Karpas-422 (cell line): ENCODE data around the gene MLLT3. TPM values are rescaled to one million over a fixed set of nuclear protein-coding genes. Genes with fewer than 3 reads are reported as not detected.

Experiments used
- DNase-seq: peaks from one replicate; pipeline ENCODE4 v3.0.0-alpha.2; 2015
- H2AFZ ChIP-seq: fragments of 200-600 bp; sonication (generic); 2 replicates; pipeline ENCODE4 v1.6.1; 2014; ENCODE audit warnings: antibody characterized with exemption, low read length, mixed read lengths
- H3K27ac ChIP-seq: fragments of 200-600 bp; sonication (generic); 2 replicates; pipeline ENCODE4 v1.5.1; 2014; ENCODE audit warnings: mild to moderate bottlenecking, low read length, moderate library complexity
- H3K27me3 ChIP-seq: fragments of 200-600 bp; sonication (generic); 2 replicates; pipeline ENCODE4 v1.6.1; 2014; ENCODE audit warnings: low read length, mixed read lengths
- H3K36me3 ChIP-seq: fragments of 200-600 bp; sonication (generic); 2 replicates; pipeline ENCODE4 v1.6.1; 2014; ENCODE audit warnings: low read length, mixed read lengths; ENCODE audit not compliant: insufficient read depth
- H3K4me1 ChIP-seq: fragments of 200-600 bp; sonication (generic); 2 replicates; pipeline ENCODE4 v1.6.1; 2014; ENCODE audit warnings: mild to moderate bottlenecking, low read length, mixed read lengths
- H3K4me2 ChIP-seq: fragments of 200-600 bp; sonication (generic); 2 replicates; pipeline ENCODE4 v1.6.1; 2014; ENCODE audit warnings: low read length, low read depth, mild to moderate bottlenecking; ENCODE audit not compliant: poor library complexity, severe bottlenecking
- H3K4me3 ChIP-seq: fragments of 200-600 bp; sonication (generic); 2 replicates; pipeline ENCODE4 v1.5.1; 2014; ENCODE audit warnings: mild to moderate bottlenecking, antibody characterized with exemption, low read length, mixed read lengths
- H3K79me2 ChIP-seq: fragments of 200-600 bp; sonication (generic); 2 replicates; pipeline ENCODE4 v1.6.1; 2014; ENCODE audit warnings: mild to moderate bottlenecking, low read length, mixed read lengths
- H3K9ac ChIP-seq: fragments of 200-600 bp; sonication (generic); 2 replicates; pipeline ENCODE4 v1.6.0; 2014; ENCODE audit warnings: low read length
- H3K9me2 ChIP-seq: fragments of 200-600 bp; sonication (generic), shearing (Covaris generic); replicated peaks from 2 replicates; pipeline ENCODE4 v1.6.0; 2014; ENCODE audit warnings: mild to moderate bottlenecking, low read length, moderate library complexity; ENCODE audit not compliant: insufficient read depth
- H3K9me3 ChIP-seq: fragments of 300-700, 200-600 bp; sonication (generic); 2 replicates; pipeline ENCODE4 v1.6.1; 2014; ENCODE audit warnings: low read length, mixed read lengths
- H4K20me1 ChIP-seq: fragments of 200-600 bp; sonication (generic); 2 replicates; pipeline ENCODE4 v1.6.1; 2014; ENCODE audit warnings: mild to moderate bottlenecking, antibody characterized with exemption, low read length, low read depth; ENCODE audit not compliant: insufficient read depth
- total RNA-seq: library from RNA; depleted of rRNA; stranded (reverse); fragments of >200 nt; shearing (Covaris generic); gene quantifications from 2 replicates; pipeline ENCODE4 v1.2.3, GENCODE V29; 2014; ENCODE audit warnings: low replicate concordance

MLLT3 gene
- total RNA-seq, 1 experiment from 2014 or later: 5.8 TPM

DNA sequence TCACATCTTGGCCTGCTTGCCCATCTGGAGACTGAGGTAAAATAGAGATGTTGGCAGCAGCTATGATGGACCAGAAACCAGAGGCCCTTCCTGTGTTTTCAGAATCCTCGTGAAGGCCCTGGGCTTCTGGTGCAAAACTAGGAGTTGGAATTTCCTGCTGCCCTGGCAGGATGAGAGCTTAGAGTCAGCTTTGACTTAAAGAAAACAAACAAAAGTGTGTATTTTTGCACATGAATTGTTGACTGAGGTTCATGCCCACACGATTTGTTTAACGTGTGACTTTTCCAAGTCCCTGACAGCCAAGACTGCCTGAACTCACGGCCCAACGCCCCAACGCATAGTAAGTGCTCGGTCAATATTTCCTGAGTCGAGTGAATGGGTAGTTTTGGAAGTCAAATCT lies 303.1 kb downstream of the MLLT3 start:
- Histone ChIP-seq H3K4me2 (no peak overlapping the region), H3K9me3 (no peaks in the 10 kb centered on the region), H3K79me2 (no peaks in the 10 kb centered on the region), H3K4me1 (no peaks in the 10 kb centered on the region), H4K20me1 (no peaks in the 10 kb centered on the region), H3K36me3 (no peaks in the 10 kb centered on the region), H3K9ac (no peak overlapping the region), H3K27me3 (peaks cover 2% of the 10 kb centered on the region; the same call in 1 of the 2 replicates), H2AFZ (no peak overlapping the region), H3K4me3 (no peak overlapping the region), H3K27ac (no peak overlapping the region), H3K9me2 (no peaks in the 10 kb centered on the region)
- DNase-seq: no peak

DNA sequence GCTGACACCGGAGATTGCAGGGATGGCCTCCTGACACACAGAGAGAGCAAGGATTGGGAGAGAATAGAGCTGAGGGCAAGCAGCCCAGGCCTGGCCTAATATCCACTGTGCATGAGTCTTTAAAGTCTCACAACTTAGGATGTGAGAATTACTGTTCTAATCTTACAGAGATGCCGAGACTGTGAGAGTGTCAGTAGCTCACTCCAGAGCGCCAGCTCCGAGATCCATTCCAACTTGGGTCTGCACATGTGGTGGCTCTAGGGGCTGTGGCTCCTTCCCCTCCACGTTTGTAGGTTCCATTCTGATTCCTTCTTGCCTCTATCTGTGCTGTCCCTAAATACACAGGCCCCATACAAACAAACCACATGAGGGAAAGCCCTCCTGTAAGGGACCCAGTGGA lies 304.6 kb downstream of the MLLT3 start:
- no peaks in the 10 kb centered on the region for H3K27me3 ChIP-seq
- H3K4me3 ChIP-seq: no peak overlapping the region
- no peak for DNase-seq
- no peak overlapping the region for H3K9ac ChIP-seq
- H3K9me2 ChIP-seq: no peaks in the 10 kb centered on the region
- H3K79me2 ChIP-seq: no peaks in the 10 kb centered on the region
- H3K9me3 ChIP-seq: no peaks in the 10 kb centered on the region
- H3K4me2 ChIP-seq: no peak overlapping the region
- no peak overlapping the region for H3K27ac ChIP-seq
- no peaks in the 10 kb centered on the region for H3K4me1 ChIP-seq
- no peaks in the 10 kb centered on the region for H4K20me1 ChIP-seq
- no peaks in the 10 kb centered on the region for H3K36me3 ChIP-seq
- H2AFZ ChIP-seq: no peak overlapping the region

DNA sequence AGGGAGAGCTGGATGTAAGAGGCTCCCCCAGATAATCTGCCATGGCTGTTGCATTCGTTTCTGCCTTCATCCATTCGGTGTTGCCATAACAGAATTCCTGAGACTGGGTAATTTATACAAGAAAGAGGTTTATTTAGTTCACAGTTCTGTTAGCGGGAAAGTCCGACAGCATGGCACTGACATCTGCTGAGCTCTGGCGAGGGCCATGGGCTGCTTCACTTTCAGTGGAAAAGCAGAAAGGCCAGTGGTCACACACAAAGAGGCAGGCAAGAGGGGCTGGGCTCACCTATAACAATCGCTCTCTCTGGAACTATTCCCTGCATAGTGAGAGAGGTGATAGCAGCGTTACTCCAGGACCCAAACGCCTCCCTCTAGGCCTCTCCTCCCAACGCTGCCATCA lies 305.9 kb downstream of the MLLT3 start:
- H3K27ac ChIP-seq: no peak overlapping the region
- H3K9me3 ChIP-seq: no peaks in the 10 kb centered on the region
- no peaks in the 10 kb centered on the region for H3K4me1 ChIP-seq
- H3K9me2 ChIP-seq: no peaks in the 10 kb centered on the region
- no peaks in the 10 kb centered on the region for H3K79me2 ChIP-seq
- H3K27me3 ChIP-seq: no peaks in the 10 kb centered on the region
- H3K36me3 ChIP-seq: no peaks in the 10 kb centered on the region
- H3K4me2 ChIP-seq: no peak overlapping the region
- H4K20me1 ChIP-seq: no peaks in the 10 kb centered on the region
- no peak overlapping the region for H2AFZ ChIP-seq
- H3K9ac ChIP-seq: no peak overlapping the region
- DNase-seq: no peak
- no peak overlapping the region for H3K4me3 ChIP-seq

DNA sequence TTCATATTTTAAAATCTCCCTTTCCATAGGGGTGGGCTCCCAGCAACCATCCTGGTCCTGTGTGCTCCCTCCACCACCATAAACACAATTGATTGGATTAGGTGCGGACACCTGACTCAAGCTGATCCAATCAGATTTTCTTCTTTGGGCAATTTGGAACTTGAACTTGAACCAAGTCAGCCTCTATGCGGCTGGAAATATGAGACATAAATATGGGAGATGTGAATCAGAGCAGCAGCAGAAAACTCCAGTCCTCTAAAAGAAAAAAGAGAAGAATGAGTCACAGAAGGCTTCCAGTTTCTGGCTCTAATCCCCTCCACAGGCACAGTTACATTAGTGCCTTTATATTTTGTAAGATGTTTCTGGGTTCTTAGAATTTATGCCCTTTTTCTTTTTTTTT lies 306.6 kb downstream of the MLLT3 start:
- Histone ChIP-seq H3K4me1 (no peaks in the 10 kb centered on the region), H4K20me1 (no peaks in the 10 kb centered on the region), H3K9ac (no peak overlapping the region), H3K27ac (no peak overlapping the region), H2AFZ (no peak overlapping the region), H3K79me2 (no peaks in the 10 kb centered on the region), H3K4me2 (no peak overlapping the region), H3K9me2 (no peaks in the 10 kb centered on the region), H3K27me3 (no peaks in the 10 kb centered on the region), H3K9me3 (no peaks in the 10 kb centered on the region), H3K4me3 (no peak overlapping the region), H3K36me3 (no peaks in the 10 kb centered on the region)
- no peak for DNase-seq

DNA sequence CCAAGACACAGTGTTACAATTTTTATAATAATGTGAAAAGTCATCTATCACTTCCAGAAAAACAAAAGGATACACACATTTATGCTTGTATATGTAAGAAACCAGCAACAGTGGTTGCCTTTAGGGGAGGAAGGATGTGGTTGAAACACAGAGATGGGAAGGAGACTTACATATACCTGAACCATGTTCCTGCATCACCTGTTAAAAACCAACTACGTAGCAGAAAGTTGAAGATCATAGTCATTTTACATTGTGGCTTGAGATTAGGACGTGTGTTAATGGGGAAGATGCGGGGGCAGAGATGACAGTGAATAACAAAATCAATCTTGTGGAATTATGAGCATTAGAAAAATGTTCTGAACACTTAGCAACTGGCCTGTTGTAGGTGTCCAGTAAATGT lies 307.3 kb downstream of the MLLT3 start:
- H3K9me3 ChIP-seq: no peaks in the 10 kb centered on the region
- H3K4me1 ChIP-seq: no peaks in the 10 kb centered on the region
- no peak overlapping the region for H3K4me2 ChIP-seq
- no peaks in the 10 kb centered on the region for H3K27me3 ChIP-seq
- no peak overlapping the region for H3K4me3 ChIP-seq
- H3K9ac ChIP-seq: no peak overlapping the region
- no peaks in the 10 kb centered on the region for H3K36me3 ChIP-seq
- DNase-seq: no peak
- H4K20me1 ChIP-seq: no peaks in the 10 kb centered on the region
- no peak overlapping the region for H2AFZ ChIP-seq
- no peak overlapping the region for H3K27ac ChIP-seq
- H3K9me2 ChIP-seq: no peaks in the 10 kb centered on the region
- no peaks in the 10 kb centered on the region for H3K79me2 ChIP-seq

DNA sequence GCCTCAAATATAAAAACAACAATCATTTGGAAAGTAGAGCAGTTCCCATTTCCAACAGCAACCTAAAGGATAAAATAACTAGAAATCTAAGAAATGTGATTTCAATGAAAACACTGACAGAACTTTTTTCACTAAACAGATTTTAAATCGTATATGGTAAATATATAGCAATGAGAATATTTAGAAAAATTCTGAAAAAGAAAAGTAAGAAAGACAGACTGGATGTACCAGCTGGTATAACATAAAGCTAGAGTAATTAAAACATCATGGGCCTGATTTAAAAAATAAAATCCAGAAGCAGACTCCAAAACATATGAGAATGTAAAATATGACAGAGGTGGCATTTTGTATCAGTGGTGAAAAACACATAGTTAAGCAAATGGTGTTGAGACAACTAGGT lies 308.9 kb downstream of the MLLT3 start:
- Histone ChIP-seq H3K4me3 (no peak overlapping the region), H3K79me2 (no peaks in the 10 kb centered on the region), H3K9me2 (no peaks in the 10 kb centered on the region), H2AFZ (no peak overlapping the region), H3K4me2 (no peak overlapping the region), H3K27ac (no peak overlapping the region), H3K9me3 (no peaks in the 10 kb centered on the region), H3K4me1 (no peaks in the 10 kb centered on the region), H3K9ac (no peak overlapping the region), H3K27me3 (no peaks in the 10 kb centered on the region), H3K36me3 (no peaks in the 10 kb centered on the region), H4K20me1 (no peaks in the 10 kb centered on the region)
- DNase-seq: no peak

DNA sequence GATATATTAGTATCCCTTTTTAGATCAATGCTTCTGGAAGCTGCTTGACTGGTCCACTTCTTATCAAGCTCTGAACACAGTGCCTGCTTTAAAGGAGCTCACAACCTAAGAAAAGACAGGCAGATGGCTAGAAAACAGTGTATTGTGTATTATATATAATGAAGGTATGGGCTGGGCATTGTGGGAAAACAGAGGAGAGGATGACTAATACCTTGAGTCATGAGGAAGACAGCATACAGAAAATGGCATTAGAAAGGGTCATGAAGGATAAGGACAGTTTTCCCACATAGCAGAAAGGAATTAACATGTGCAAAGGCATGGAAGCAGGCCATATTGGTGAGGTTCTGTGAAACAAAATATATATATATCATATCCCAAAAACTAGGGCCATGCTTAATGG lies 309.6 kb downstream of the MLLT3 start:
- no peak for DNase-seq
- Histone ChIP-seq H3K79me2 (no peaks in the 10 kb centered on the region), H3K4me2 (no peak overlapping the region), H3K36me3 (no peaks in the 10 kb centered on the region), H3K4me3 (no peak overlapping the region), H4K20me1 (no peaks in the 10 kb centered on the region), H3K4me1 (no peaks in the 10 kb centered on the region), H3K9me2 (no peaks in the 10 kb centered on the region), H3K27me3 (no peaks in the 10 kb centered on the region), H3K9ac (no peak overlapping the region), H3K27ac (no peak overlapping the region), H2AFZ (no peak overlapping the region), H3K9me3 (no peaks in the 10 kb centered on the region)

DNA sequence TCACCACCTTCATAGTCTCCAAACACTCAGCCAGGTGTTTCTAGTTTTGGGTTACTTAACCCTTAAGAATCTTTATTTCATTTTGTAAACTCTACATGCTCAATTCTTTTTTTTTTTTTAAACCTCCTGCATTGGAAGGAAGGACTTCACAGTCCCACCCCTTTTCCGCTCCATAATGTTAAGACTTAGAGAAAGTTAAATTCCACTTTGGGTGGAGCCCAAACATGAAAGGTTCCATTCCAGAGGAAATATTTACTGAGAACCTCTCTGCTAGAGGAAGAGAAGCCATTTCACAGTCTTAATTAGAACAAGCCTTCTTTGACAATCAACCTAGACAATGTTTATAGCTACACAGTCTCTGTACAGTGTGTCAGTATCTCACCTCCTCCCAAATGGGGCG lies 312.3 kb downstream of the MLLT3 start:
- H3K27me3 ChIP-seq: no peaks in the 10 kb centered on the region
- H3K36me3 ChIP-seq: no peaks in the 10 kb centered on the region
- no peaks in the 10 kb centered on the region for H3K9me3 ChIP-seq
- H3K4me1 ChIP-seq: no peaks in the 10 kb centered on the region
- H3K4me2 ChIP-seq: no peak overlapping the region
- no peak overlapping the region for H3K4me3 ChIP-seq
- no peak overlapping the region for H2AFZ ChIP-seq
- no peak overlapping the region for H3K9ac ChIP-seq
- no peak for DNase-seq
- H3K9me2 ChIP-seq: no peaks in the 10 kb centered on the region
- H4K20me1 ChIP-seq: no peaks in the 10 kb centered on the region
- no peak overlapping the region for H3K27ac ChIP-seq
- no peaks in the 10 kb centered on the region for H3K79me2 ChIP-seq

DNA sequence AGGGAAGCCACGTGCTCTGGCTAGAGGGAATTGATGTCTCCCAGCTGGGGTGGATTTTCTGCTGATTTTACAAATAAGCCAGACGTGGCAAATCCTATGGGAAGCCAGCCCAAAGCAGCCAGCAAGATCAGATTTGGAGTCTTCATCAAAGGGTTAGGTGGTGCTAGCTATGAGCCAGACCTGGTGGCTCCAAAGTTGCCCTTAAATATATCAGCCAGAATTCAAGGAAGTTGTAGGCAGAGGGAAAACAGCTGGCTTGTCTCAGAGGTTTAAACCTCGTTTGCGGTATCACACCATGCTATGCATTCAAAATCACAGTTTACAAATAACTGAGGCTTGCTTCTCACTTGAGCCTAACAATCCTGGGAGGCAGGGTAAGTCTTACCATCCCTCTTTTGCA lies 313.2 kb downstream of the MLLT3 start:
- no peaks in the 10 kb centered on the region for H3K9me3 ChIP-seq
- no peaks in the 10 kb centered on the region for H3K36me3 ChIP-seq
- H3K9ac ChIP-seq: no peak overlapping the region
- no peaks in the 10 kb centered on the region for H3K9me2 ChIP-seq
- no peak overlapping the region for H2AFZ ChIP-seq
- no peak overlapping the region for H3K27ac ChIP-seq
- H3K4me1 ChIP-seq: no peaks in the 10 kb centered on the region
- H4K20me1 ChIP-seq: no peaks in the 10 kb centered on the region
- no peak overlapping the region for H3K4me2 ChIP-seq
- no peak overlapping the region for H3K4me3 ChIP-seq
- no peaks in the 10 kb centered on the region for H3K79me2 ChIP-seq
- no peaks in the 10 kb centered on the region for H3K27me3 ChIP-seq
- DNase-seq: no peak
